ENCODE data around the gene SLC8A2.

SLC8A2 gene

GRCh38 chr19:47471733-47472457, at the start of gene SLC8A2:
TSS of gene SLC8A2 (minus strand) at chr19:47471893. CDS start at chr19:47466403, 5,490 bp downstream.
- Histone ChIP-seq H3F3A (ENCODE audit: control insufficient read depth, insufficient read depth) (no peaks in the 10 kb centered on the region), H3K4me1 (ENCODE audit: control insufficient read depth, low read length) (0 out of 2 replicates have a peak, but pooled peaks cover 3% of the 10 kb centered on the region), H3K9me3 (ENCODE audit: control insufficient read depth, insufficient read depth, low read length) (no peaks in the 10 kb centered on the region), H3K27me3 (ENCODE audit: control insufficient read depth, low read length) (peaks cover 34% of the 10 kb centered on the region), H3K79me2 (ENCODE audit: control insufficient read depth, low read length) (no peaks in the 10 kb centered on the region), H3K9me2 (replicated peaks; ENCODE audit: control insufficient read depth, low read length) (no peaks in the 10 kb centered on the region), H4K20me1 (ENCODE audit: control insufficient read depth, insufficient read depth, low read depth, low read length) (no peaks in the 10 kb centered on the region), H3K4me3 (ENCODE audit: low read length) (no peak within 1 kb of the TSS), H3K27ac (ENCODE audit: low read depth, low read length) (no peak within 1 kb of the TSS), H3K36me3 (ENCODE audit: control insufficient read depth, low read length) (no peaks in the 10 kb centered on the region), H3K4me2 (ENCODE audit: low read length) (peak within 1 kb of the TSS; percentile 17; the same call in 1 of the 2 replicates)
- TF ChIP-seq EZH2phosphoT487 (IDR thresholded peaks at IDR 0.05; ENCODE audit: borderline replicate concordance, low read length), result no peak
- no peak for TF ChIP-seq CTCF (IDR thresholded peaks at IDR 0.05; ENCODE audit: low read depth, low read length, poor library complexity, severe bottlenecking)

- H3K4me3 ChIP-seq (ENCODE audit: low read length), result no peak overlapping the region
Measured at GRCh38 chr19:47520839-47521238, 49.1 kb upstream of the SLC8A2 start.

GRCh38 chr19:47520343-47520806, 48.7 kb upstream of the SLC8A2 start:
- H3K4me2 ChIP-seq (ENCODE audit: low read length), result no peak overlapping the region
- H3K4me1 ChIP-seq (ENCODE audit: control insufficient read depth, low read length), result peaks cover 75% of the 10 kb centered on the region
- no peaks in the 10 kb centered on the region for H3K79me2 ChIP-seq (ENCODE audit: control insufficient read depth, low read length)
- no peak overlapping the region for H3K27ac ChIP-seq (ENCODE audit: low read depth, low read length)
- H3F3A ChIP-seq (ENCODE audit: control insufficient read depth, insufficient read depth), result peaks cover 9% of the 10 kb centered on the region; the same call in 1 of the 2 replicates
- H3K36me3 ChIP-seq (ENCODE audit: control insufficient read depth, low read length), result no peaks in the 10 kb centered on the region
- H3K9me2 ChIP-seq (replicated peaks; ENCODE audit: control insufficient read depth, low read length), result no peaks in the 10 kb centered on the region
- TF ChIP-seq CTCF (IDR thresholded peaks at IDR 0.05; ENCODE audit: low read depth, low read length, poor library complexity, severe bottlenecking) (no peak), EZH2phosphoT487 (IDR thresholded peaks at IDR 0.05; ENCODE audit: borderline replicate concordance, low read length) (no peak)
- no peaks in the 10 kb centered on the region for H4K20me1 ChIP-seq (ENCODE audit: control insufficient read depth, insufficient read depth, low read depth, low read length)
- no peaks in the 10 kb centered on the region for H3K9me3 ChIP-seq (ENCODE audit: control insufficient read depth, insufficient read depth, low read length)
- no peaks in the 10 kb centered on the region for H3K27me3 ChIP-seq (ENCODE audit: control insufficient read depth, low read length)
- no peak overlapping the region for H3K4me3 ChIP-seq (ENCODE audit: low read length)

More at GRCh38 chr19:47520839-47521238, 49.1 kb upstream of the SLC8A2 start:
- no peak overlapping the region for H3K4me2 ChIP-seq (ENCODE audit: low read length)
- H4K20me1 ChIP-seq (ENCODE audit: control insufficient read depth, insufficient read depth, low read depth, low read length), result no peaks in the 10 kb centered on the region
- no peak for TF ChIP-seq EZH2phosphoT487 (IDR thresholded peaks at IDR 0.05; ENCODE audit: borderline replicate concordance, low read length)
- TF ChIP-seq CTCF (IDR thresholded peaks at IDR 0.05; ENCODE audit: low read depth, low read length, poor library complexity, severe bottlenecking), result no peak
- no peak overlapping the region for H3K27ac ChIP-seq (ENCODE audit: low read depth, low read length)
- H3K36me3 ChIP-seq (ENCODE audit: control insufficient read depth, low read length), result no peaks in the 10 kb centered on the region
- no peaks in the 10 kb centered on the region for H3K9me3 ChIP-seq (ENCODE audit: control insufficient read depth, insufficient read depth, low read length)
- H3K4me1 ChIP-seq (ENCODE audit: control insufficient read depth, low read length), result peaks cover 71% of the 10 kb centered on the region
- no peaks in the 10 kb centered on the region for H3K79me2 ChIP-seq (ENCODE audit: control insufficient read depth, low read length)
- H3F3A ChIP-seq (ENCODE audit: control insufficient read depth, insufficient read depth), result peaks cover 9% of the 10 kb centered on the region; the same call in 1 of the 2 replicates
- no peaks in the 10 kb centered on the region for H3K27me3 ChIP-seq (ENCODE audit: control insufficient read depth, low read length)
- no peaks in the 10 kb centered on the region for H3K9me2 ChIP-seq (replicated peaks; ENCODE audit: control insufficient read depth, low read length)
